ENCODE results near the gene CBX4. TPM values are rescaled to one million over a fixed set of nuclear protein-coding genes. Genes with fewer than 3 reads are reported as not detected.

The CBX4 gene
- total and polyA plus RNA-seq, 2 of the 13 experiments (the other 11 are each of a cell fraction or from before 2014, with no cell fraction given), result 25.8 to 50.8 TPM

DNA sequence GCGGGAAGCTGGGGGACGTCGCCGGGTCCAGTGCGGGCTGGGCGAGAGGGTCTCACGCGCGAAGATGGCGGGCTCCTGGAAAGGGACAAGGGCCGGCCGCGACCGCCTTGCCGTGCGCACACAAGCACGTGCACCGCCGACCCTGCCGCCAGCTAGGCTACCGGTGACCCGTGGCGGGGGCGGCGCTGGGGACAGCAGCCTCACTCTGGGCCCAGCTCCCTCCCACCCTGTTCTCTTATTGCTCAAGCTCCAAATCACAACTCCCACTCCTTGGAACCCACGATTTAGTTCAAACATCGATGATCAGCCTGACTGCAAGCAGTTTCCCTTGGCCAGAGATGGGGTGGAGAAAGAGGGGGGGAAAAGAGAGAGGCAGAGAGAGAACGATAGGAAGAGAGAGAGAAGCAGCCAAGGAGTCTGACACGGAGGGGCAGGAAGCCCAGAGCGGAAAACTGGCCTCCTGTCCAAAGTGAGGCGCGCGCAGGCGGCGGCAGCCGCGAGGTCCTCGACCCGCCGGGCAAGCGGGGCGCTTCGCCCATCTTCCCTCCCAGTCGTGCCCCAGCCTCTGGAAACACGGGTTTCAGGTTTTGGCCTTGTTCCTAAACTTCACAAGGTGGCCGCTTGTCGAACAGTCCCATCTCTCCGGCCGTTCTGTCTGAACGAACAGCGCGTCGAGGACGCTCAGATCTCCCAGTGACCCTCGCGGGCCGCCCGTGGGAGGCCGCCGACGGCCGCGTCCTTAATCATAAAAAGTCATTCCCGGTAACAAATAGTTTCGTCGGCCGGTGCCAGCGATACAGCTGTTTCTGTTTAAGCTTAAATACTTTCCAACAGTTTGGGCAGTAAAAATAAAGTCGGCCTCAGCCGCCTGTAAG lies 40.7 kb downstream of the CBX4 start (continued):
- TF ChIP-seq HNF4A (CRISPR knock-in tag; IDR thresholded peaks at IDR 0.05), result no peak
- TF ChIP-seq ZNF34 (CRISPR knock-in tag; IDR thresholded peaks at IDR 0.05; ENCODE audit: borderline replicate concordance), result no peak
- no peak for TF ChIP-seq ZNF331 (CRISPR knock-in tag; IDR thresholded peaks at IDR 0.05)
- no peak for TF ChIP-seq PRMT3 (CRISPR knock-in tag; IDR thresholded peaks at IDR 0.05; ENCODE audit: borderline replicate concordance, low read depth)
- TF ChIP-seq, protein P1, sequence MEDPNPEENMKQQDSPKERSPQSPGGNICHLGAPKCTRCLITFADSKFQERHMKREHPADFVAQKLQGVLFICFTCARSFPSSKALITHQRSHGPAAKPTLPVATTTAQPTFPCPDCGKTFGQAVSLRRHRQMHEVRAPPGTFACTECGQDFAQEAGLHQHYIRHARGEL (CRISPR knock-in tag; IDR thresholded peaks at IDR 0.05), result no peak
- TF ChIP-seq ZNF260 (CRISPR knock-in tag; IDR thresholded peaks at IDR 0.05; ENCODE audit: borderline replicate concordance, low read depth), result no peak
- TF ChIP-seq, protein P2, sequence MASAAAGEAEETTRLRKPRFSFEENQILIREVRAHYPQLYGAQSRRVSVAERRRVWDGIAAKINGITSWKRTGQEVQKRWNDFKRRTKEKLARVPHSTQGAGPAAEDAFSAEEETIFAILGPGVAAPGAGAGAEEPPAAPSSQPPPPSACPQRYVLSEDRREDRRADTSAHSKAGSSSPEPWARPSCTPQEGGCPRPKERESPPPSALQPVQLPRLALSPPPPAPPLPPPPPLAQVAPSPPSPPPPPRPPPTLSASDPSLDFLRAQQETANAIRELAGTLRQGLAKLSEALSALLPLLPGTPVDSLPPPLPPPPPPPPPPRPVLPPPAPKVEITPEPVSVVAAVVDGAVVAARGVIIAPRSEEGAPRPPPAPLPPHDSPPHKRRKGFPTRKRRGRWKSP (CRISPR knock-in tag; IDR thresholded peaks at IDR 0.05), result no peak
- TF ChIP-seq, protein P3, sequence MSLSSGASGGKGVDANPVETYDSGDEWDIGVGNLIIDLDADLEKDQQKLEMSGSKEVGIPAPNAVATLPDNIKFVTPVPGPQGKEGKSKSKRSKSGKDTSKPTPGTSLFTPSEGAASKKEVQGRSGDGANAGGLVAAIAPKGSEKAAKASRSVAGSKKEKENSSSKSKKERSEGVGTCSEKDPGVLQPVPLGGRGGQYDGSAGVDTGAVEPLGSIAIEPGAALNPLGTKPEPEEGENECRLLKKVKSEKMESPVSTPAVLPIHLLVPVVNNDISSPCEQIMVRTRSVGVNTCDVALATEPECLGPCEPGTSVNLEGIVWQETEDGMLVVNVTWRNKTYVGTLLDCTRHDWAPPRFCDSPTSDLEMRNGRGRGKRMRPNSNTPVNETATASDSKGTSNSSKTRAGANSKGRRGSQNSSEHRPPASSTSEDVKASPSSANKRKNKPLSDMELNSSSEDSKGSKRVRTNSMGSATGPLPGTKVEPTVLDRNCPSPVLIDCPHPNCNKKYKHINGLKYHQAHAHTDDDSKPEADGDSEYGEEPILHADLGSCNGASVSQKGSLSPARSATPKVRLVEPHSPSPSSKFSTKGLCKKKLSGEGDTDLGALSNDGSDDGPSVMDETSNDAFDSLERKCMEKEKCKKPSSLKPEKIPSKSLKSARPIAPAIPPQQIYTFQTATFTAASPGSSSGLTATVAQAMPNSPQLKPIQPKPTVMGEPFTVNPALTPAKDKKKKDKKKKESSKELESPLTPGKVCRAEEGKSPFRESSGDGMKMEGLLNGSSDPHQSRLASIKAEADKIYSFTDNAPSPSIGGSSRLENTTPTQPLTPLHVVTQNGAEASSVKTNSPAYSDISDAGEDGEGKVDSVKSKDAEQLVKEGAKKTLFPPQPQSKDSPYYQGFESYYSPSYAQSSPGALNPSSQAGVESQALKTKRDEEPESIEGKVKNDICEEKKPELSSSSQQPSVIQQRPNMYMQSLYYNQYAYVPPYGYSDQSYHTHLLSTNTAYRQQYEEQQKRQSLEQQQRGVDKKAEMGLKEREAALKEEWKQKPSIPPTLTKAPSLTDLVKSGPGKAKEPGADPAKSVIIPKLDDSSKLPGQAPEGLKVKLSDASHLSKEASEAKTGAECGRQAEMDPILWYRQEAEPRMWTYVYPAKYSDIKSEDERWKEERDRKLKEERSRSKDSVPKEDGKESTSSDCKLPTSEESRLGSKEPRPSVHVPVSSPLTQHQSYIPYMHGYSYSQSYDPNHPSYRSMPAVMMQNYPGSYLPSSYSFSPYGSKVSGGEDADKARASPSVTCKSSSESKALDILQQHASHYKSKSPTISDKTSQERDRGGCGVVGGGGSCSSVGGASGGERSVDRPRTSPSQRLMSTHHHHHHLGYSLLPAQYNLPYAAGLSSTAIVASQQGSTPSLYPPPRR (CRISPR knock-in tag; IDR thresholded peaks at IDR 0.05; ENCODE audit: borderline replicate concordance), result 0 out of 2 replicates have a peak, but pooled peaks have one; percentile 27
- TF ChIP-seq STAT5B (CRISPR knock-in tag; IDR thresholded peaks at IDR 0.05), result no peak
- no peak; the same call in 1 of the 2 replicates for TF ChIP-seq SP2 (CRISPR knock-in tag; IDR thresholded peaks at IDR 0.05)
- peak; percentile 23 for TF ChIP-seq IKZF4 (CRISPR knock-in tag; IDR thresholded peaks at IDR 0.05; ENCODE audit: borderline replicate concordance, low read depth, not compliant biosample characterization)
- no peak for TF ChIP-seq ETV6 (CRISPR knock-in tag; conservative IDR thresholded peaks at IDR 0.05)
- TF ChIP-seq ZNF616 (CRISPR knock-in tag; IDR thresholded peaks at IDR 0.05; ENCODE audit: low read depth), result no peak
- TF ChIP-seq ZSCAN12 (CRISPR knock-in tag; IDR thresholded peaks at IDR 0.05), result peak; percentile 7; the same call in 1 of the 2 replicates
- TF ChIP-seq ZMYM2 (CRISPR knock-in tag; IDR thresholded peaks at IDR 0.05), result no peak
- TF ChIP-seq RERE (CRISPR knock-in tag; IDR thresholded peaks at IDR 0.05; ENCODE audit: low read depth), result no peak
- peak; percentile 61; the same call in 1 of the 2 replicates for TF ChIP-seq SMAD3 (CRISPR knock-in tag; IDR thresholded peaks at IDR 0.05)
